Activated naive CD8-positive, alpha-beta T cell treated with anti-CD3 and anti-CD28 coated beads, Interleukin-2, amount 50 U/mL, for 24 hours (primary cell): Measurements from ENCODE around the gene SLC14A1.

Source experiments
- ATAC-seq: fragments of 150-1000 bp; cut with Tn5 transposase; one replicate; pipeline ENCODE4 v1.10.0; 2021
- DNase-seq: peaks from one replicate; pipeline ENCODE4 v3.0.0; 2021
- H3K27ac Mint-ChIP-seq: one replicate; pipeline ENCODE4 v1.8.0; 2021; ENCODE audit warnings: mild to moderate bottlenecking, mixed read lengths
- H3K27me3 Mint-ChIP-seq: one replicate; pipeline ENCODE4 v1.8.0; 2021; ENCODE audit warnings: mixed read lengths
- H3K36me3 Mint-ChIP-seq: one replicate; pipeline ENCODE4 v1.8.0; 2021; ENCODE audit warnings: low read depth, mixed read lengths
- H3K4me1 Mint-ChIP-seq: one replicate; pipeline ENCODE4 v1.8.0; 2021; ENCODE audit warnings: mixed read lengths
- H3K4me3 Mint-ChIP-seq: one replicate; pipeline ENCODE4 v1.8.0; 2021; ENCODE audit warnings: mild to moderate bottlenecking, moderate library complexity, mixed read lengths
- H3K9me3 Mint-ChIP-seq: one replicate; pipeline ENCODE4 v1.8.0; 2021; ENCODE audit warnings: mixed read lengths

SLC14A1 gene

DNA sequence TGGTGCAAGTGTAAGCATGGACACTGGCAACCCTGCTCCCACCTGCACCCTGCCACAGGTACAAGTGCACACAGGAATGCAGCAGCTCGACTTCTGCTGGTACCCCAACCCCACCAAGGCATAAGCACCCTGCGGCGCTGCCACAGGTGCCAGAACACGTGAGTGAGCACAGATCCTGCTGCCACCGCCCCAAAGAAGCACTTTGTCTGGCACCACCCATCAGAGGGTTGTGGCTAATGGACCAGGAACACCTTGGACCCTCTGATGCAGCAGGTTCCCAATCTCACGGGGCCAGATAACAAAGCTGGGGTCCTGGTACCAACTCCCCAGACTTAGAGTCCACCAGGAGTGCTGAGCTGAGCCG is 32.2 kb upstream of the SLC14A1 start:
- no peak for DNase-seq
- ATAC-seq: no peak
- H3K27ac Mint-ChIP-seq: no peak overlapping the region
- no peak overlapping the region for H3K4me3 Mint-ChIP-seq
- H3K4me1 Mint-ChIP-seq: peaks cover 35% of the 10 kb centered on the region
- peaks cover 2% of the 10 kb centered on the region for H3K27me3 Mint-ChIP-seq
- H3K9me3 Mint-ChIP-seq: peaks cover 12% of the 10 kb centered on the region
- peaks cover 2% of the 10 kb centered on the region for H3K36me3 Mint-ChIP-seq

- H3K4me3 Mint-ChIP-seq: no peak overlapping the region
Observed at GRCh38 chr18:45702708-45703265, 21.2 kb upstream of the SLC14A1 start.

GRCh38 chr18:45708831-45709230 is 15.2 kb upstream of the SLC14A1 start:
- Mint-ChIP-seq H3K27me3 (no peaks in the 10 kb centered on the region), H3K27ac (no peak overlapping the region), H3K4me3 (no peak overlapping the region), H3K36me3 (peaks cover 34% of the 10 kb centered on the region), H3K9me3 (peaks cover 38% of the 10 kb centered on the region), H3K4me1 (no peaks in the 10 kb centered on the region)
- DNase-seq (no peak), ATAC-seq (no peak)

More at GRCh38 chr18:45702708-45703265, 21.2 kb upstream of the SLC14A1 start:
- no peak for DNase-seq
- H3K27ac Mint-ChIP-seq: no peak overlapping the region
- no peak for ATAC-seq
- H3K9me3 Mint-ChIP-seq: peaks cover 47% of the 10 kb centered on the region
- peaks cover 19% of the 10 kb centered on the region for H3K36me3 Mint-ChIP-seq
- H3K27me3 Mint-ChIP-seq: no peaks in the 10 kb centered on the region
- H3K4me1 Mint-ChIP-seq: no peaks in the 10 kb centered on the region

GRCh38 chr18:45712061-45712460 is 11.9 kb upstream of the SLC14A1 start:
- Mint-ChIP-seq H3K27me3 (no peaks in the 10 kb centered on the region), H3K4me1 (no peaks in the 10 kb centered on the region), H3K36me3 (peaks cover 18% of the 10 kb centered on the region), H3K4me3 (no peak overlapping the region), H3K9me3 (peaks cover 21% of the 10 kb centered on the region), H3K27ac (no peak overlapping the region)
- DNase-seq: no peak
- no peak for ATAC-seq

GRCh38 chr18:45713239-45713638 is 10.7 kb upstream of the SLC14A1 start:
- Mint-ChIP-seq H3K4me3 (no peak overlapping the region), H3K27ac (no peak overlapping the region), H3K27me3 (no peaks in the 10 kb centered on the region), H3K9me3 (peaks cover 17% of the 10 kb centered on the region), H3K4me1 (no peaks in the 10 kb centered on the region), H3K36me3 (peaks cover 14% of the 10 kb centered on the region)
- DNase-seq (no peak), ATAC-seq (no peak)

- Mint-ChIP-seq H3K4me3 (no peak overlapping the region), H3K4me1 (no peaks in the 10 kb centered on the region), H3K36me3 (peaks cover 3% of the 10 kb centered on the region), H3K9me3 (peaks cover 7% of the 10 kb centered on the region), H3K27me3 (peaks cover 2% of the 10 kb centered on the region), H3K27ac (no peak overlapping the region)
- ATAC-seq (no peak), DNase-seq (no peak)
Observed at GRCh38 chr18:45715212-45715780, 8.7 kb upstream of the SLC14A1 start.

DNA sequence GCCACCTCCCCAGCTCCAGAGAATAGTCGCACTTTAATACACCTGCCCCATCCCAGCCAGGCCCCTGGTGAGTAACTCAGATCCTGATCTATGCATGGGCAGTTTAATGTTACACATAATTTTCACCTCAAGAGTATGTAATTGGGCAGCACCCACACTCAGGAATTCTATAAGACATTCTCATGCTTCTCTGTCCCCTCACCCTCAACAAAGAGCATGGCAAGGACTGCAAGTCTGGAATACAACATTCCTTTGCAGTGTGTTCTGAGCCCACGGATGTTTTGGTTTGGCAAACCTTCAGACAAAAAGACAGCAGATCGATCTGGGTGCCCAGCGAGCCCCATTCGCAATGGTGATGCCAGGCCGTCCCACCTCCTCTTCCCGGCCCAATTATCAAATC is 4.9 kb upstream of the SLC14A1 start:
- no peak for DNase-seq

GRCh38 chr18:45722899-45723298 is 1.1 kb upstream of the SLC14A1 start:
- no peaks in the 10 kb centered on the region for H3K4me1 Mint-ChIP-seq
- H3K9me3 Mint-ChIP-seq: no peaks in the 10 kb centered on the region
- peaks cover 2% of the 10 kb centered on the region for H3K27me3 Mint-ChIP-seq
- ATAC-seq (peak; percentile 89), DNase-seq (peak; percentile 82)
- H3K4me3 Mint-ChIP-seq: no peak overlapping the region
- no peak overlapping the region for H3K27ac Mint-ChIP-seq
- H3K36me3 Mint-ChIP-seq: no peaks in the 10 kb centered on the region

More for the DNA sequence above, 4.9 kb upstream of the SLC14A1 start:
- Mint-ChIP-seq H3K4me3 (no peak overlapping the region), H3K27me3 (peaks cover 2% of the 10 kb centered on the region), H3K36me3 (no peaks in the 10 kb centered on the region), H3K27ac (no peak overlapping the region), H3K4me1 (no peaks in the 10 kb centered on the region), H3K9me3 (no peaks in the 10 kb centered on the region)
- ATAC-seq: no peak

- H3K4me3 Mint-ChIP-seq: no peak overlapping the region
- no peaks in the 10 kb centered on the region for H3K4me1 Mint-ChIP-seq
- no peak overlapping the region for H3K27ac Mint-ChIP-seq
- H3K27me3 Mint-ChIP-seq: peaks cover 2% of the 10 kb centered on the region
- DNase-seq (no peak), ATAC-seq (no peak)
- no peaks in the 10 kb centered on the region for H3K36me3 Mint-ChIP-seq
- no peaks in the 10 kb centered on the region for H3K9me3 Mint-ChIP-seq
Observed at GRCh38 chr18:45724601-45725000, 620 bp downstream of the SLC14A1 start.

DNA sequence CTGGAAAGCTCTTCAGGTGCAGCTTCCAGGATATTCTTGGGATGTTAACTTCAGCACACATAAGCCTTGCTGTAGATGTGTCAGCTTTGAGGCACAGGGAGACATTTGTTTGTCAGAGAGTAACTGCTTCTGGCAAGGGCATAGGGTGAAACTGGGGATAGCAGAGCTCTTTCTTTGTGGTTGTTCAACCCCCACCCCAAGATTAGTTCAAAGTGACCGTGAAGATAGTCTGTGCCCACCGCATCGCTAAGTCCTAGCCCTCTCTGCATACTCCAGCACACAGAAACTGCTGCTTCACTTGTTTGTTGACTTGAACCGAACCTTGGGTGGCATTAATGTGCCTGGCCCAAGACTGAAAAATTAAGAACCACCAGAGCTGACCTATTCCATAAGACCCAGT is 1.4 kb downstream of the SLC14A1 start:
- Mint-ChIP-seq H3K27me3 (no peaks in the 10 kb centered on the region), H3K27ac (no peak overlapping the region), H3K36me3 (no peaks in the 10 kb centered on the region), H3K4me3 (no peak overlapping the region), H3K4me1 (no peaks in the 10 kb centered on the region), H3K9me3 (no peaks in the 10 kb centered on the region)
- DNase-seq (no peak), ATAC-seq (no peak)

DNA sequence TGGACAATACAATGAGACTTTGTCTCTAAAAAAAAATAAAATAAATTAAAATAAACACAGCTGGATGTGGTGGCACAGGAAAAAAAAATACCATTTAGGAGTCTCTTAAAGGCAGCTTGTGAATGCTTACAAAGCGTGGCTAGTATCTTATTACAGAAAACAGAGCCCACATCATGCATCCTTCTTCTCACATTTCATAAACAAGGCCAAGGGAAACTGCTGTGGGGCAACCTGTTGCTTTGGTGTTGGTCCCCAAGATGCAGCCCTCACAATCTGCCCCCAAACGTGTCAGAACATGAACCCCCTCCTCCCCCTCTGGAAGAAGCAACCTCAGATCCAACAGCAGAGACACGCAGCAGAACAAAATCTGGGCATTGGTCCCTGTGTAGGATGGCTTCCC is 2.6 kb downstream of the SLC14A1 start:
- Mint-ChIP-seq H3K4me3 (no peak overlapping the region), H3K9me3 (no peaks in the 10 kb centered on the region), H3K36me3 (no peaks in the 10 kb centered on the region)

DNA sequence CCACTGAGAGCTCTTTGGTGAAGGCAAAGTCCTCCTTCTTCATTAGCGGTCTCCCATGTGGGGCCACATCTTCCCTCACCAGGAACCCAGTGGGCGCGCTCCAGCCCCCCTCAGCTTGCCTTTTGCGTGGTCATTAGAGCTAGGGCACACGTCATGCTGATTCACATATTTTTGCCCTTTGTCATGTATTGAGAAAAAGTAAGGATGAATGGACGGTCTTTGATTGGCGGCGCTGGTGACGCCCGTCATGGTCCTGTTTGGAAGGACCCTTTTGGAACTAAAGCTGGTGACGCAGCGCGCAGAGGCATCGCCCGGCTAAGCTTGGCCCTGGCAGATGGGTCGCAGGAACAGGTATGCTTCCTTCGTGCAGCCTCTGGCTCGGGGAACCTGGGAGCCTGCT is 3.1 kb downstream of the SLC14A1 start:
- Mint-ChIP-seq H3K4me3 (no peak overlapping the region), H3K4me1 (no peaks in the 10 kb centered on the region), H3K36me3 (no peaks in the 10 kb centered on the region), H3K27ac (no peak overlapping the region), H3K27me3 (no peaks in the 10 kb centered on the region), H3K9me3 (no peaks in the 10 kb centered on the region)
- DNase-seq: no peak
- ATAC-seq: no peak

More for the DNA sequence above, 2.6 kb downstream of the SLC14A1 start:
- Mint-ChIP-seq H3K4me1 (no peaks in the 10 kb centered on the region), H3K27me3 (no peaks in the 10 kb centered on the region), H3K27ac (no peak overlapping the region)
- no peak for ATAC-seq
- DNase-seq: no peak

GRCh38 chr18:45728336-45729010 is 4.5 kb downstream of the SLC14A1 start:
- H3K9me3 Mint-ChIP-seq: no peaks in the 10 kb centered on the region
- no peaks in the 10 kb centered on the region for H3K27me3 Mint-ChIP-seq
- no peak overlapping the region for H3K4me3 Mint-ChIP-seq
- ATAC-seq (no peak), DNase-seq (no peak)
- no peaks in the 10 kb centered on the region for H3K4me1 Mint-ChIP-seq
- no peak overlapping the region for H3K27ac Mint-ChIP-seq
- H3K36me3 Mint-ChIP-seq: no peaks in the 10 kb centered on the region

DNA sequence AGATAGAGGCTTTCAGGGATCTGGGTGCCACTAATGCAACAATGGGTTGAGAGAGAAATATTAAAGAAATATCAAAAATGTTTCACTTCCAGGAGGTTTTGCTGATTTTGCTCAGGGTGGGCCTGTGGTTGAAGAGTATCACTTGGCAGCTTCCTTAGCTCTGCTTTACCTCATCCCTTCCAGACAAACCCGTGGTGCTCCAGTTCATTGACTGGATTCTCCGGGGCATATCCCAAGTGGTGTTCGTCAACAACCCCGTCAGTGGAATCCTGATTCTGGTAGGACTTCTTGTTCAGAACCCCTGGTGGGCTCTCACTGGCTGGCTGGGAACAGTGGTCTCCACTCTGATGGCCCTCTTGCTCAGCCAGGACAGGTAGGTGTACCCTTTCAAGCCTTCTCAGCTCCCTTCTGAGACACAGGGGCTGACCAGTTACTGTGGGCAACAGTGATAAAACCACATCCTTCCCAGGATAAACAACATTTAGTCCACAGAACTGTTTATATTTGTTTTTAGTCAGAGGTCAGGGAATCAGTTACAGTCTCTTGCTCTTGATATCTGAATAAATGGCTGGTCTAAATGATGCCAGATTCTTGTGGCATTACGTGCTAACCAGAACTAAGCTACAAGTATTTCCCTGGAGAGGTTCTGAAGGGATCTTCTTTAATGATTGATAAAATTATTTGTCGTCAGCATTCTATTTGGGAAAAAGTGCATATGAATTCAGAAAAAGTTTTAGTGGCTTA is 7.0 kb downstream of the SLC14A1 start:
- Mint-ChIP-seq H3K27ac (no peak overlapping the region), H3K4me1 (no peaks in the 10 kb centered on the region), H3K4me3 (no peak overlapping the region), H3K9me3 (no peaks in the 10 kb centered on the region), H3K27me3 (no peaks in the 10 kb centered on the region), H3K36me3 (no peaks in the 10 kb centered on the region)
- DNase-seq: no peak
- ATAC-seq: no peak

- DNase-seq (no peak), ATAC-seq (no peak)
- H3K4me1 Mint-ChIP-seq: no peaks in the 10 kb centered on the region
- no peak overlapping the region for H3K4me3 Mint-ChIP-seq
- H3K27me3 Mint-ChIP-seq: no peaks in the 10 kb centered on the region
- no peak overlapping the region for H3K27ac Mint-ChIP-seq
- no peaks in the 10 kb centered on the region for H3K9me3 Mint-ChIP-seq
- no peaks in the 10 kb centered on the region for H3K36me3 Mint-ChIP-seq
Observed at GRCh38 chr18:45731716-45732115, 7.7 kb downstream of the SLC14A1 start.
